H9 (cell line): ENCODE measurements around the gene XIRP2. TPM values are rescaled to one million over a fixed set of nuclear protein-coding genes. Genes with fewer than 3 reads are reported as not detected.

Experiments
- DNase-seq: peaks from one replicate; pipeline ENCODE4 v3.0.0-alpha.2; 2017
- H2AFZ ChIP-seq: one replicate; pipeline ENCODE4 v1.6.1; 2013; ENCODE audit warnings: mild to moderate bottlenecking, low read length, control low read depth, moderate library complexity
- H2AK5ac ChIP-seq: 2 replicates; pipeline ENCODE4 v1.6.1; 2013; ENCODE audit warnings: low read length, control low read depth, mixed read lengths; ENCODE audit not compliant: insufficient read length
- H2BK120ac ChIP-seq: one replicate; pipeline ENCODE4 v1.6.1; 2013; ENCODE audit warnings: low read depth, mild to moderate bottlenecking, low read length, control low read depth, inconsistent platforms; ENCODE audit not compliant: poor library complexity, severe bottlenecking
- H2BK12ac ChIP-seq: 2 replicates; pipeline ENCODE4 v1.6.1; 2013; ENCODE audit warnings: low read length, control low read depth, mixed read lengths, low read depth; ENCODE audit not compliant: insufficient read length
- H2BK15ac ChIP-seq: 2 replicates; pipeline ENCODE4 v1.6.1; 2013; ENCODE audit warnings: low read depth, low read length, control low read depth
- H2BK20ac ChIP-seq: one replicate; pipeline ENCODE4 v1.6.1; 2013; ENCODE audit warnings: low read depth, mild to moderate bottlenecking, low read length, control low read depth, inconsistent platforms; ENCODE audit not compliant: poor library complexity, severe bottlenecking
- H2BK5ac ChIP-seq: 2 replicates; pipeline ENCODE4 v1.6.1; 2013; ENCODE audit warnings: low read length, control low read depth, mixed read lengths; ENCODE audit not compliant: insufficient read length
- H3K14ac ChIP-seq: 2 replicates; pipeline ENCODE4 v1.6.1; 2013; ENCODE audit warnings: low read length, control low read depth; ENCODE audit not compliant: insufficient read depth
- H3K18ac ChIP-seq: 2 replicates; pipeline ENCODE4 v1.6.1; 2013; ENCODE audit warnings: low read depth, mild to moderate bottlenecking, mixed read lengths, low read length, control low read depth; ENCODE audit not compliant: insufficient read length
- H3K23ac ChIP-seq: 2 replicates; pipeline ENCODE4 v1.6.1; 2013; ENCODE audit warnings: low read length, control low read depth, mixed read lengths, low read depth; ENCODE audit not compliant: insufficient read length
- H3K23me2 ChIP-seq: 2 replicates; pipeline ENCODE4 v1.6.1; 2013; ENCODE audit warnings: low read depth, mild to moderate bottlenecking, mixed read lengths, low read length, control low read depth; ENCODE audit not compliant: insufficient read length, poor library complexity, severe bottlenecking
- H3K27ac ChIP-seq: 2 replicates; pipeline ENCODE4 v1.5.1; 2013; ENCODE audit warnings: low read length, control low read depth, mixed read lengths, low read depth; ENCODE audit not compliant: insufficient read length
- H3K27me3 ChIP-seq: 2 replicates; pipeline ENCODE4 v1.6.1; 2013; ENCODE audit warnings: low read length, control low read depth, inconsistent platforms; ENCODE audit not compliant: insufficient read depth
- H3K4ac ChIP-seq: 2 replicates; pipeline ENCODE4 v1.6.1; 2013; ENCODE audit warnings: low read depth, mild to moderate bottlenecking, control low read depth, inconsistent platforms, low read length, moderate library complexity
- H3K4me1 ChIP-seq: 2 replicates; pipeline ENCODE4 v1.6.1; 2013; ENCODE audit warnings: low read length, control low read depth, inconsistent platforms; ENCODE audit not compliant: insufficient read depth
- H3K4me2 ChIP-seq: 2 replicates; pipeline ENCODE4 v1.6.1; 2013; ENCODE audit warnings: low read length, control low read depth, mixed read lengths; ENCODE audit not compliant: insufficient read length, insufficient read depth
- H3K56ac ChIP-seq: 2 replicates; pipeline ENCODE4 v1.6.1; 2013; ENCODE audit warnings: low read depth, mild to moderate bottlenecking, mixed read lengths, low read length, control low read depth; ENCODE audit not compliant: insufficient read length
- H3K79me1 ChIP-seq: 2 replicates; pipeline ENCODE4 v1.6.1; 2013; ENCODE audit warnings: low read depth, mild to moderate bottlenecking, moderate library complexity, low read length, control low read depth, inconsistent platforms; ENCODE audit not compliant: insufficient read depth, poor library complexity, severe bottlenecking
- H3K79me2 ChIP-seq: 2 replicates; pipeline ENCODE4 v1.6.1; 2013; ENCODE audit warnings: low read length, control low read depth, inconsistent platforms; ENCODE audit not compliant: insufficient read depth
- H3K9ac ChIP-seq: 2 replicates; pipeline ENCODE4 v1.6.1; 2013; ENCODE audit warnings: low read length, control low read depth, mixed read lengths; ENCODE audit not compliant: insufficient read length; ENCODE audit errors: extremely low read depth
- H3K9me3 ChIP-seq: one replicate; pipeline ENCODE4 v1.6.1; 2013; ENCODE audit warnings: low read depth, low read length, inconsistent platforms; ENCODE audit not compliant: control insufficient read depth
- H3T11ph ChIP-seq: one replicate; pipeline ENCODE4 v1.6.1; 2013; ENCODE audit warnings: mild to moderate bottlenecking, low read length, control low read depth, inconsistent platforms
- H4K20me1 ChIP-seq: one replicate; pipeline ENCODE4 v1.6.1; 2013; ENCODE audit not compliant: control insufficient read depth, insufficient read length, insufficient read depth
- H4K5ac ChIP-seq: 2 replicates; pipeline ENCODE4 v1.6.1; 2013; ENCODE audit warnings: low read depth, mild to moderate bottlenecking, mixed read lengths, low read length, control low read depth; ENCODE audit not compliant: insufficient read length
- H4K8ac ChIP-seq: replicated peaks from 2 replicates; pipeline ENCODE4 v1.6.1; 2013; ENCODE audit warnings: low read length, control low read depth, mixed read lengths, low read depth; ENCODE audit not compliant: insufficient read length
- H4K91ac ChIP-seq: 2 replicates; pipeline ENCODE4 v1.6.1; 2013; ENCODE audit warnings: low read depth, mild to moderate bottlenecking, moderate library complexity, mixed read lengths, low read length, control low read depth; ENCODE audit not compliant: insufficient read length
- H3K27ac Mint-ChIP-seq, 3 experiments: 2 replicates in 2 of 3; 3 replicates in 1 of 3; pipeline ENCODE4 v1.8.0; 2020 to 2021; ENCODE audit warnings: mixed read lengths in 3 of 3, mild to moderate bottlenecking in 1 of 3, moderate library complexity in 1 of 3
- H3K27me3 Mint-ChIP-seq: 2 replicates; pipeline ENCODE4 v1.8.0; 2021; ENCODE audit warnings: low read depth, mild to moderate bottlenecking, moderate library complexity, mixed read lengths
- H3K36me3 Mint-ChIP-seq, 3 experiments: 2 replicates in 2 of 3; 3 replicates in 1 of 3; pipeline ENCODE4 v1.8.0; 2020 to 2021; ENCODE audit warnings: low read depth in 3 of 3, mixed read lengths in 3 of 3; ENCODE audit not compliant: insufficient read depth in 1 of 3
- H3K4me1 Mint-ChIP-seq, 2 experiments: 2 replicates each; pipeline ENCODE4 v1.8.0; 2020; ENCODE audit warnings: mixed read lengths in 2 of 2
- H3K4me3 Mint-ChIP-seq, 2 experiments: 2 replicates in 1 of 2; 3 replicates in 1 of 2; pipeline ENCODE4 v1.8.0; 2020 to 2021; ENCODE audit warnings: mild to moderate bottlenecking in 2 of 2, mixed read lengths in 2 of 2, moderate library complexity in 1 of 2
- H3K9me3 Mint-ChIP-seq, 2 experiments: 2 replicates in 1 of 2; 3 replicates in 1 of 2; pipeline ENCODE4 v1.8.0; 2020; ENCODE audit warnings: mild to moderate bottlenecking in 2 of 2, mixed read lengths in 2 of 2, moderate library complexity in 1 of 2
- total RNA-seq: library from RNA; stranded (reverse); gene quantifications from 2 replicates; pipeline ENCODE4 v1.2.1, GENCODE V29; 2021
- TF ChIP-seq, protein P1 (sequence below): fragments of 200-600 bp; sonication (generic); conservative IDR thresholded peaks from 3 replicates; pipeline ENCODE4 v1.8.0; 2021; ENCODE audit warnings: antibody characterized with exemption, mild to moderate bottlenecking

The XIRP2 gene
- total RNA-seq, 1 experiment from 2014 or later, result 0.07 TPM

DNA sequence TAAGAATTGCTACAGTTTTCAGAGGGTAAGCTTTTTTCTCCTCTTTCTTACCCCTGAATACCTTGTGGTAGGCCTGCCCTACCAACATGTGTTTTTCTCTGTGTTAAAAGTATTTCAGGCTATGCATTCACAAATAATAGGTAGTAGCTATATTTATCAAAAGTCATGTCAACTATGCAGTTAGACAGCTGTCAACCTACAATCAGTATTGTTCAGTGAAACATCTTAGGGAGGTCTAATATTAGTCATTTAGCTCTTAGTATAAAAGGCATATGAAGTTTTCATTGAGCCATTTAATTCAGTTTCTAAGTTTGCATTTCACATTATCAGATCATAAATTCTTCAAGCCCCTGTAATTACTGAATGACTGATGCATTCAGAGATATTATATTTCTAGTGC lies 36.7 kb downstream of the XIRP2 start:
- Histone ChIP-seq H3K79me1 (no peaks in the 10 kb centered on the region), H4K5ac (no peak overlapping the region), H3K79me2 (no peaks in the 10 kb centered on the region), H3K4me1 (no peaks in the 10 kb centered on the region), H3K23ac (no peak overlapping the region), H2BK20ac (no peak overlapping the region), H4K91ac (no peak overlapping the region), H2BK15ac (no peak overlapping the region), H3K9me3 (no peaks in the 10 kb centered on the region), H3T11ph (no peak overlapping the region), H2BK5ac (no peak overlapping the region), H3K9ac (no peak overlapping the region), H2BK12ac (no peak overlapping the region), H2BK120ac (no peak overlapping the region), H4K20me1 (no peaks in the 10 kb centered on the region), H3K4me2 (no peak overlapping the region), H3K27ac (no peak overlapping the region), H4K8ac (no peak overlapping the region), H3K27me3 (no peaks in the 10 kb centered on the region), H2AK5ac (no peak overlapping the region), H3K23me2 (no peaks in the 10 kb centered on the region), H3K56ac (no peak overlapping the region), H3K14ac (no peak overlapping the region), H3K18ac (no peak overlapping the region), H3K4ac (no peak overlapping the region), H2AFZ (no peak overlapping the region)
- TF ChIP-seq, protein P1, sequence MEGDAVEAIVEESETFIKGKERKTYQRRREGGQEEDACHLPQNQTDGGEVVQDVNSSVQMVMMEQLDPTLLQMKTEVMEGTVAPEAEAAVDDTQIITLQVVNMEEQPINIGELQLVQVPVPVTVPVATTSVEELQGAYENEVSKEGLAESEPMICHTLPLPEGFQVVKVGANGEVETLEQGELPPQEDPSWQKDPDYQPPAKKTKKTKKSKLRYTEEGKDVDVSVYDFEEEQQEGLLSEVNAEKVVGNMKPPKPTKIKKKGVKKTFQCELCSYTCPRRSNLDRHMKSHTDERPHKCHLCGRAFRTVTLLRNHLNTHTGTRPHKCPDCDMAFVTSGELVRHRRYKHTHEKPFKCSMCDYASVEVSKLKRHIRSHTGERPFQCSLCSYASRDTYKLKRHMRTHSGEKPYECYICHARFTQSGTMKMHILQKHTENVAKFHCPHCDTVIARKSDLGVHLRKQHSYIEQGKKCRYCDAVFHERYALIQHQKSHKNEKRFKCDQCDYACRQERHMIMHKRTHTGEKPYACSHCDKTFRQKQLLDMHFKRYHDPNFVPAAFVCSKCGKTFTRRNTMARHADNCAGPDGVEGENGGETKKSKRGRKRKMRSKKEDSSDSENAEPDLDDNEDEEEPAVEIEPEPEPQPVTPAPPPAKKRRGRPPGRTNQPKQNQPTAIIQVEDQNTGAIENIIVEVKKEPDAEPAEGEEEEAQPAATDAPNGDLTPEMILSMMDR, result no peak
- H3K36me3 Mint-ChIP-seq, result no peaks in the 10 kb centered on the region
- H3K27ac Mint-ChIP-seq, result no peak overlapping the region
- peaks cover 0 to 2% of the 10 kb centered on the region in 2 experiments; a peak in 1 of 4 replicates for H3K4me1 Mint-ChIP-seq
- no peak overlapping the region for H3K4me3 Mint-ChIP-seq
- no peaks in the 10 kb centered on the region for H3K27me3 Mint-ChIP-seq
- H3K9me3 Mint-ChIP-seq, result no peaks in the 10 kb centered on the region
- no peak for DNase-seq
